Omental fat pad (tissue), 4 donors: ENCODE data around the gene VPS72. TPM values are rescaled to one million over a fixed set of nuclear protein-coding genes. Genes with fewer than 3 reads are reported as not detected.
"Not testable (repeated sequence)": the region's sequence is repeated elsewhere in the genome, so short reads cannot be mapped to it uniquely, and the experiment has no call there.

ENCODE experiments used
- ATAC-seq: fragments of 150-250 bp; one replicate; pipeline ENCODE4 v1.9.1; 2016; ENCODE audit warnings: mild to moderate bottlenecking, moderate library complexity; ENCODE audit not compliant: low FRiP score
- DNase-seq: peaks from one replicate; pipeline ENCODE4 v3.0.0-alpha.2; 2019; ENCODE audit warnings: low spot score
- CTCF ChIP-seq, 3 donors: fragments of 450-650 bp; IDR thresholded peaks; one replicate each; pipeline ENCODE4 v1.5.1; 2016 to 2017; ENCODE audit warnings: antibody characterized with exemption in 3 of 3, mild to moderate bottlenecking in 3 of 3, moderate library complexity in 2 of 3
- total RNA-seq, 4 donors: library from RNA; depleted of rRNA; stranded (reverse); fragments of >200 nt; gene quantifications; one replicate each; pipeline ENCODE4 v1.1.0, GENCODE V29; 2016

Gene VPS72
- total RNA-seq, 4 donors from 2014 or later, result 24.0 to 26.1 (median 24.6) TPM

GRCh38 chr1:151213560-151213959, 23.6 kb upstream of the VPS72 start:
- no peak for TF ChIP-seq CTCF (IDR thresholded peaks at IDR 0.05)
- ATAC-seq (no peak), DNase-seq (no peak)

DNA sequence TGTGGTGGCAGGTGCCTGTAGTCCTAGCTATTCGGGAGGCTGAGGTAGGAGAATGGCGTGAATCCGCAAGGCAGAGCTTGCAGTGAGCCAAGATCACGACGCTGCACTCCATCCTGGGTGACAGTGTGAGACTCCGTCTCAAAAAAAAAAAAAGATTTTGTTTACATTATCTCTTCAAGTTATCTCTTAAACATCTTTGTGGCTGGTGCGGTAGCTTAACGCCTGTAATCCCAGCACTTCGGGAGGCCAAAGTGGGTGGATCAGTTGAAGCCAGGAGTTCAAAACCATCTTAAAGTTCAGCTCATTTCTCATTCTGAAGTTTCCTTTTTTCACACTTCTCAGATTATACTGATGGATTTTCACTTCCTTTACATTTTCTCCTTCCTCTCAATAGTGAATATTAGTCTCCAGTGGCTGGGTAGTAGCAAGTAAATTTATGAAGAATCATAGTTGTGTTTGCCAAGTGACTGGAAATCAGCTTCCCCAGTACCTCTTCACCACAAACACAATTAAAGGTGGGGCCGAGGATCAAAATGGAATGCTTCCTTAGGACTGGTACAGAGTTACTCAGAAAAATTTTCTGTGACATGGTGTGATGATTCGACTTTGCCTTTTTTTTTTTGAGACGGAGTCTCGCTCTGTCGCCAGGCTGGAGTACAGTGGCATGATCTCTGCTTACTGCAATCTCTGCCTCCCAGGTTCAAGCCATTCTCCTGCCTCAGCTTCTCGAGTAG, 22.1 kb upstream of the VPS72 start:
- no peak for TF ChIP-seq CTCF (IDR thresholded peaks at IDR 0.05)
- ATAC-seq (no peak), DNase-seq (no peak)

DNA sequence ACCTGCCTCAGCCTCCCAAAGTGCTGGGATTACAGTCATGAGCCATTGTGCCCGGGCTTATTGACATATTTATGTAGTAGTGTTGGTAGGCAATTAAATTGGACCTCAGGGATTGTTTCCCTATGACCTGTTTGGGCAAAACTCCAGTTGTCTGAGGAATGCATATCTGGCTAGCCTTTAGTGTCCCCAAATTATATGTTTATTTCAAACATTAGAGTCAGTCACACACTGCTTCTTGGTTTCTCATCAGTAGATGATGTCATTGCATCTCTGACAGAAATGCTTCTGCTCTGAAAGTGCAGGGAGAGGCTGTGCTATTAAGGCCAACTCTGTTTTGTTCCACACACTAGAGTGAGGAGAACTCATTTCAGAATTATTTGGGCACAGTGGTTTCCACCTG, 20.8 kb upstream of the VPS72 start:
- no peak for ATAC-seq

GRCh38 chr1:151205381-151205965, 15.5 kb upstream of the VPS72 start:
- ATAC-seq, DNase-seq: not testable (repeated sequence)

More for the DNA sequence above, 20.8 kb upstream of the VPS72 start:
- no peak for DNase-seq
- TF ChIP-seq CTCF (IDR thresholded peaks at IDR 0.05), result no peak

- no peak for TF ChIP-seq CTCF (IDR thresholded peaks at IDR 0.05)
- no peak for DNase-seq
- peak; percentile 64 for ATAC-seq
Observed at GRCh38 chr1:151199873-151200581, 10.0 kb upstream of the VPS72 start.

GRCh38 chr1:151198254-151199127, 8.5 kb upstream of the VPS72 start, which contains the start of gene PIP5K1A:
TSS of gene PIP5K1A (plus strand) at chr1:151198552. CDS start at chr1:151198997, 445 bp downstream.
- DNase-seq, result peak; percentile 98
- ATAC-seq, result peak; percentile 74
- TF ChIP-seq CTCF (IDR thresholded peaks at IDR 0.05), result no peak

DNA sequence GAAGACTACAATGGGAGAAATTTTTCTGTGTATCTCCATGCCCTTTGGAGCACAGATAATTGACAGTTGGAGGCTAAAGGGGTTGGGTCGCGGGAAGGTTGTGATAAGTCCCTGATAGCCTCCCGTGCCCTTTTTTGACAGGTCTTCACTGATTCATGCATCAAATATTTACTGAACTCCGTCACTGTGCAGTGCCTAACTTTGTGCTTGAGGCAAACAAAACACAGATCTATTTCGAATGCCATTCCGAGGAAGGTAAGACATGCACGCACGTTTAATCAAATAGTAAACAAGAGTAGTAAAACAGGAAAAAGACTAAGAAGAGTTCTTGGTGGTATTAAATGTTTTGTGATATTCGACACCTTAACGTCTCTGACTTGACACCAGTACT, 7.9 kb upstream of the VPS72 start:
- no peak for DNase-seq

More for the DNA sequence above, 7.9 kb upstream of the VPS72 start:
- no peak for ATAC-seq
- no peak for TF ChIP-seq CTCF (IDR thresholded peaks at IDR 0.05)
